Measurements from ENCODE around the gene CRYAB.
"Not testable (repeated sequence)": the region's sequence is repeated elsewhere in the genome, so short reads cannot be mapped to it uniquely, and the experiment has no call there.

CRYAB gene

GRCh38 chr11:111886032-111886431 lies 25.5 kb downstream of the CRYAB start:
- no peaks in the 10 kb centered on the region for H3K4me1 ChIP-seq (ENCODE audit: insufficient read depth, low read length)
- no peaks in the 10 kb centered on the region for H3K36me3 ChIP-seq (ENCODE audit: insufficient read depth, low read depth, low read length)
- H3K9me3 ChIP-seq (ENCODE audit: insufficient read depth, low read depth, low read length): no peaks in the 10 kb centered on the region
- no peak overlapping the region for H3K9ac ChIP-seq (ENCODE audit: low read depth, low read length)
- H3K4me3 ChIP-seq (ENCODE audit: low read length): no peak overlapping the region
- H3K27me3 ChIP-seq (ENCODE audit: insufficient read depth, low read length): no peaks in the 10 kb centered on the region
- H3K27ac ChIP-seq (ENCODE audit: low read length): no peak overlapping the region

- H3K36me3 ChIP-seq (ENCODE audit: insufficient read depth, low read depth, low read length); H3K4me3 ChIP-seq (ENCODE audit: low read length); H3K4me1 ChIP-seq (ENCODE audit: insufficient read depth, low read length); H3K27me3 ChIP-seq (ENCODE audit: insufficient read depth, low read length); H3K27ac ChIP-seq (ENCODE audit: low read length); H3K9me3 ChIP-seq (ENCODE audit: insufficient read depth, low read depth, low read length); H3K9ac ChIP-seq (ENCODE audit: low read depth, low read length): not testable (repeated sequence)
These were observed 26.5 kb downstream of the CRYAB start for GRCh38 chr11:111885053-111885452.

- Histone ChIP-seq H3K9me3 (ENCODE audit: insufficient read depth, low read depth, low read length) (no peaks in the 10 kb centered on the region), H3K4me3 (ENCODE audit: low read length) (no peak overlapping the region), H3K4me1 (ENCODE audit: insufficient read depth, low read length) (peaks cover 4% of the 10 kb centered on the region; the same call in 1 of the 2 replicates), H3K27ac (ENCODE audit: low read length) (no peak overlapping the region), H3K9ac (ENCODE audit: low read depth, low read length) (no peak overlapping the region), H3K27me3 (ENCODE audit: insufficient read depth, low read length) (no peaks in the 10 kb centered on the region), H3K36me3 (ENCODE audit: insufficient read depth, low read depth, low read length) (no peaks in the 10 kb centered on the region)
These were observed 29.4 kb downstream of the CRYAB start for GRCh38 chr11:111882202-111882601.

DNA sequence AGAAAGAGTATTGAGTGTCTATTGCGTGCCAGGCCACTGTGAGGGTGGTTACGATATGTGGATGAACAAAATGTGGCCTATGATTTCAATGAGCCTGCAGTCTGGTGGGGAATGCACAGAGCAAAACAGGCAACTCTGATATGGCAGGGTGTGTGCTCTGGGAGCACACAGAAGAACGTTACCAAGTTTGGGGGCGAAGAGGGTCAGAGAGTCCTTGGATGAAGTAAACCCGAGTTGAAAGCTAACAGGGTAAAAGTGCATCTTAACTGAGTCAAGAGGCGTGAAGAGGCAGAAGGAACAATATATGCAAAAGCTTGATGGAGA lies 32.0 kb downstream of the CRYAB start:
- H3K4me3 ChIP-seq (ENCODE audit: low read length): peak overlapping the region; percentile 81
- H3K4me1 ChIP-seq (ENCODE audit: insufficient read depth, low read length): peaks cover 4% of the 10 kb centered on the region; the same call in 1 of the 2 replicates
- peak overlapping the region; percentile 81 for H3K27ac ChIP-seq (ENCODE audit: low read length)
- no peaks in the 10 kb centered on the region for H3K27me3 ChIP-seq (ENCODE audit: insufficient read depth, low read length)
- no peaks in the 10 kb centered on the region for H3K9me3 ChIP-seq (ENCODE audit: insufficient read depth, low read depth, low read length)
- H3K36me3 ChIP-seq (ENCODE audit: insufficient read depth, low read depth, low read length): no peaks in the 10 kb centered on the region
- peak overlapping the region; percentile 83 for H3K9ac ChIP-seq (ENCODE audit: low read depth, low read length)

- no peaks in the 10 kb centered on the region for H3K27me3 ChIP-seq (ENCODE audit: insufficient read depth, low read length)
These were observed 32.5 kb downstream of the CRYAB start, which contains the start of the genes CFAP68 and FDXACB1 for GRCh38 chr11:111878849-111879636. Gene CFAP68, plus strand, starts transcription at chr11:111879541. Its CDS starts 20 bp downstream, at chr11:111879561. Gene FDXACB1, minus strand, starts transcription at chr11:111879165. Its CDS starts 33 bp downstream, at chr11:111879132.

GRCh38 chr11:111878385-111878848 lies 33.2 kb downstream of the CRYAB start:
- Histone ChIP-seq H3K9me3 (ENCODE audit: insufficient read depth, low read depth, low read length) (no peaks in the 10 kb centered on the region), H3K4me1 (ENCODE audit: insufficient read depth, low read length) (peaks cover 4% of the 10 kb centered on the region; the same call in 1 of the 2 replicates), H3K27ac (ENCODE audit: low read length) (no peak overlapping the region), H3K4me3 (ENCODE audit: low read length) (peak overlapping the region; percentile 81), H3K9ac (ENCODE audit: low read depth, low read length) (peak overlapping the region; percentile 83; the same call in 1 of the 2 replicates), H3K27me3 (ENCODE audit: insufficient read depth, low read length) (no peaks in the 10 kb centered on the region), H3K36me3 (ENCODE audit: insufficient read depth, low read depth, low read length) (no peaks in the 10 kb centered on the region)

More at GRCh38 chr11:111878849-111879636, 32.5 kb downstream of the CRYAB start, which contains the start of the genes CFAP68 and FDXACB1:
- Histone ChIP-seq H3K36me3 (ENCODE audit: insufficient read depth, low read depth, low read length) (no peaks in the 10 kb centered on the region), H3K27ac (ENCODE audit: low read length) (peak within 1 kb of the TSS; percentile 81), H3K4me3 (ENCODE audit: low read length) (peak within 1 kb of the TSS; percentile 81), H3K9ac (ENCODE audit: low read depth, low read length) (peak within 1 kb of the TSS; percentile 83), H3K9me3 (ENCODE audit: insufficient read depth, low read depth, low read length) (no peaks in the 10 kb centered on the region), H3K4me1 (ENCODE audit: insufficient read depth, low read length) (peaks cover 4% of the 10 kb centered on the region; the same call in 1 of the 2 replicates)

- H3K9ac ChIP-seq (ENCODE audit: low read depth, low read length): peak overlapping the region; percentile 71; the same call in 1 of the 2 replicates
- H3K27me3 ChIP-seq (ENCODE audit: insufficient read depth, low read length): no peaks in the 10 kb centered on the region
- H3K4me3 ChIP-seq (ENCODE audit: low read length): peak overlapping the region; percentile 89
- H3K4me1 ChIP-seq (ENCODE audit: insufficient read depth, low read length): no peaks in the 10 kb centered on the region
- peaks cover 14% of the 10 kb centered on the region; the same call in 1 of the 2 replicates for H3K36me3 ChIP-seq (ENCODE audit: insufficient read depth, low read depth, low read length)
- H3K27ac ChIP-seq (ENCODE audit: low read length): no peak overlapping the region
- H3K9me3 ChIP-seq (ENCODE audit: insufficient read depth, low read depth, low read length): no peaks in the 10 kb centered on the region
These were observed 39.8 kb downstream of the CRYAB start for GRCh38 chr11:111871693-111872161.

DNA sequence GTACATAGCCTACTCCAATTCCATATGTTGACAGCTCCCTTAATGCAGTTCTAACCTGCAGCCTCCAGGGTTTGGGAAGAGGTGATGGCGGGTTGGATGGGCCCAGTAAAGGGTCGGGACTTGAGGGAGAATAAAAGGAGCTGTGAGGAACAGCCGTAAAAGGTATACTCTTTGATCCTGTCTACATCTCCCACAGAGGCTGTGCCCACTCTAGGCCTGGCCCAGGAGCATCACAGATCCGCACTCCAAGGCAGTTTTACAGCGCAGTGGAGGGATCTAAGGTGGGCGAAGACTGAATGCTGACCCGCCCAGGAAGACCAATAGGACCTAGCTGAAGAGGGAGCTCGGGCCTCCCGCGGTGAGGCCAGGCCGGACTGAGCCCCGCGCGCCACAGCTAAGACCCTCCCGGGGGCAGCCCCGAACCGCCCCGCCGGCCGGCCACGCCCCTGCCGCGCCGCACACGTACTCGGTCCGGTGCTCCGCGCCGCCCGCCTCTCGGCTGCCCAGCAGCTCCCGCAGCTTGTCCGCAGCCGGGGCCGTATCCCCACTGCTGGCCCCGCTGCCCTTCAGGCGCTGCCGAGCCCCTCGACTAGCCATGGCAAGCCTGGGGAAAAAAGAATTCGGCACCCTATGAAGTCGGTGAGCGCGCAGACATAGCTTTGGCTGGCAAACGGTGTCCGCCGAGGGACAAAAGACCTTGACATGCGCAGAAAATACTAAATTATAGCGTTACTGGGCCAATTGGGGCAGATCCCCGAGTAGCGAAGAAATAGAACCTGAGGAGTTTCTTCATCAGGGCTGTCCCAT lies 40.5 kb downstream of the CRYAB start, which contains the start of gene ALG9:
Gene ALG9 (minus strand): TSS at position 696 of the 807 bp plus-strand sequence. CDS start 99 bp downstream, at position 597.
- peaks cover 19% of the 10 kb centered on the region for H3K36me3 ChIP-seq (ENCODE audit: insufficient read depth, low read depth, low read length)
- H3K9ac ChIP-seq (ENCODE audit: low read depth, low read length): peak within 1 kb of the TSS; percentile 71; the same call in 1 of the 2 replicates
- no peaks in the 10 kb centered on the region for H3K4me1 ChIP-seq (ENCODE audit: insufficient read depth, low read length)
- no peaks in the 10 kb centered on the region for H3K9me3 ChIP-seq (ENCODE audit: insufficient read depth, low read depth, low read length)
- H3K27ac ChIP-seq (ENCODE audit: low read length): no peak within 1 kb of the TSS
- H3K27me3 ChIP-seq (ENCODE audit: insufficient read depth, low read length): no peaks in the 10 kb centered on the region
- H3K4me3 ChIP-seq (ENCODE audit: low read length): peak within 1 kb of the TSS; percentile 89

DNA sequence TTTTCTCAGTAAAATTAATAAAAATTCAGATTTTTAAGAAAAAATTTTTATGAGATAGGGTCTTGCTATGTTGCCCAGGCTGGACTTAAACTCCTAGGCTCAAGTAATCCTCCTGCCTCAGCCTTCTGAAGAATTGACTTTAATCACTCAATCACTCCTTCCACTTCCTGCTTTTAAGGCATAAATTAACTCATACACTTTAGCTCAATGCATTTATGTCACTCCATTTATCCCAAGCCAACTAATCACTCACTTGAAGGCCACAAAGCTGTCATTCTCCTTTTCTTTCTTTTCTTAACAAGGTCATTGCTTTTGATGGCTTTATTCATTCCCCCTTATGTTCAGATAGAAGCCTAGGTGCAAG lies 41.1 kb downstream of the CRYAB start:
- peak overlapping the region; percentile 71; the same call in 1 of the 2 replicates for H3K9ac ChIP-seq (ENCODE audit: low read depth, low read length)
- no peaks in the 10 kb centered on the region for H3K4me1 ChIP-seq (ENCODE audit: insufficient read depth, low read length)
- H3K27me3 ChIP-seq (ENCODE audit: insufficient read depth, low read length): no peaks in the 10 kb centered on the region
- no peaks in the 10 kb centered on the region for H3K9me3 ChIP-seq (ENCODE audit: insufficient read depth, low read depth, low read length)
- peak overlapping the region; percentile 89 for H3K4me3 ChIP-seq (ENCODE audit: low read length)
- H3K36me3 ChIP-seq (ENCODE audit: insufficient read depth, low read depth, low read length): peaks cover 21% of the 10 kb centered on the region
- no peak overlapping the region for H3K27ac ChIP-seq (ENCODE audit: low read length)

DNA sequence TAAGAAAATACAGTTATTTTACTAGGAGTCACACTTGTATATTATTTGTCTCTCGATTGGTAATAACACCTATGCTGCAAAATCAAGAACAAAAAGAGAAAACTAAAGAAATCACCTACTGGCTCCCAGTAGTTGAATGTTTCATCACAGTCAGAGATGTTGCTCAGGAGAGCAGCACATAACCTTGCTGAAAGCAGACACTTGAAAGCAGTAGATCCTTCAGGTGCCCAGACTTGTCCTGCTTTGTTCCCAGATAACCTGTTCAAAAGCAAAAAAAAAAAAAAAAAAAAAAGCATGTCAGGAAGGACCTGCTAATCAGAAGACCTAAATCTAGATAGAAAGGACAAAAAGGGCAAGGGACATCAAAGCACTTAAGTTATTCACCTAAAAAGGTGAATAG lies 41.5 kb downstream of the CRYAB start:
- H3K9me3 ChIP-seq (ENCODE audit: insufficient read depth, low read depth, low read length): no peaks in the 10 kb centered on the region

GRCh38 chr11:111860257-111860656 lies 51.3 kb downstream of the CRYAB start:
- peaks cover 27% of the 10 kb centered on the region for H3K36me3 ChIP-seq (ENCODE audit: insufficient read depth, low read depth, low read length)

More for the DNA sequence above, 41.5 kb downstream of the CRYAB start:
- H3K36me3 ChIP-seq (ENCODE audit: insufficient read depth, low read depth, low read length): peaks cover 25% of the 10 kb centered on the region
- H3K4me1 ChIP-seq (ENCODE audit: insufficient read depth, low read length): no peaks in the 10 kb centered on the region
- no peak overlapping the region for H3K27ac ChIP-seq (ENCODE audit: low read length)
- no peak overlapping the region for H3K4me3 ChIP-seq (ENCODE audit: low read length)
- H3K27me3 ChIP-seq (ENCODE audit: insufficient read depth, low read length): no peaks in the 10 kb centered on the region
- no peak overlapping the region for H3K9ac ChIP-seq (ENCODE audit: low read depth, low read length)

More at GRCh38 chr11:111860257-111860656, 51.3 kb downstream of the CRYAB start:
- H3K27ac ChIP-seq (ENCODE audit: low read length): no peak overlapping the region
- H3K27me3 ChIP-seq (ENCODE audit: insufficient read depth, low read length): no peaks in the 10 kb centered on the region
- no peak overlapping the region for H3K4me3 ChIP-seq (ENCODE audit: low read length)
- no peaks in the 10 kb centered on the region for H3K4me1 ChIP-seq (ENCODE audit: insufficient read depth, low read length)
- no peaks in the 10 kb centered on the region for H3K9me3 ChIP-seq (ENCODE audit: insufficient read depth, low read depth, low read length)
- H3K9ac ChIP-seq (ENCODE audit: low read depth, low read length): no peak overlapping the region

All from iPS-20b (cell line).